Neural cell (in vitro differentiated cells): ENCODE measurements around the gene ITPKB. TPM values are rescaled to one million over a fixed set of nuclear protein-coding genes. Genes with fewer than 3 reads are reported as not detected.

Experiments used
- H2AFZ ChIP-seq: fragments of 200-600, 300-800 bp; sonication (generic), shearing (Covaris generic); 2 replicates; pipeline ENCODE4 v1.6.0; 2014; ENCODE audit warnings: low read depth, mild to moderate bottlenecking, antibody characterized with exemption, low read length, moderate library complexity
- H3F3A ChIP-seq: fragments of 200-600 bp; shearing (Covaris generic); 2 replicates; pipeline ENCODE4 v1.6.1; 2016; ENCODE audit warnings: mild to moderate bottlenecking, moderate library complexity, mixed read lengths, antibody characterized with exemption, low read length; ENCODE audit not compliant: insufficient read depth, poor library complexity, severe bottlenecking
- H3K27ac ChIP-seq: fragments of 200-600, 300-800 bp; sonication (generic), shearing (Covaris generic); 2 replicates; pipeline ENCODE4 v1.5.1; 2014; ENCODE audit warnings: mild to moderate bottlenecking, low read length, moderate library complexity
- H3K27me3 ChIP-seq: fragments of 300-800, 200-600 bp; sonication (generic), shearing (Covaris generic); 2 replicates; pipeline ENCODE4 v1.6.0; 2014; ENCODE audit warnings: mild to moderate bottlenecking, low read depth, low read length, moderate library complexity; ENCODE audit not compliant: insufficient read depth
- H3K36me3 ChIP-seq: fragments of 300-800, 200-600 bp; sonication (generic), shearing (Covaris generic); 2 replicates; pipeline ENCODE4 v1.5.1; 2014; ENCODE audit warnings: mild to moderate bottlenecking, antibody characterized with exemption, low read length, moderate library complexity; ENCODE audit not compliant: insufficient read depth
- H3K4me2 ChIP-seq: fragments of 300-800, 200-600 bp; sonication (generic), shearing (Covaris generic); 2 replicates; pipeline ENCODE4 v1.6.0; 2014; ENCODE audit warnings: mild to moderate bottlenecking, low read length
- H3K4me3 ChIP-seq: fragments of 300-800, 200-600 bp; sonication (generic), shearing (Covaris generic); 2 replicates; pipeline ENCODE4 v1.5.1; 2014; ENCODE audit warnings: mild to moderate bottlenecking, low read length, moderate library complexity
- H3K79me2 ChIP-seq: fragments of 200-600 bp; shearing (Covaris generic); replicated peaks from 2 replicates; pipeline ENCODE4 v1.6.0; 2014; ENCODE audit warnings: mild to moderate bottlenecking, low read length, moderate library complexity; ENCODE audit not compliant: insufficient read depth
- H3K9ac ChIP-seq: fragments of 300-800, 200-600 bp; sonication (generic), shearing (Covaris generic); 2 replicates; pipeline ENCODE4 v1.6.1; 2016; ENCODE audit warnings: mild to moderate bottlenecking, low read length, mixed read lengths
- H3K9me2 ChIP-seq: fragments of 200-600 bp; shearing (Covaris generic); 2 replicates; pipeline ENCODE4 v1.6.1; 2016; ENCODE audit warnings: mild to moderate bottlenecking, low read length, mixed read lengths; ENCODE audit not compliant: insufficient read depth
- H3K9me3 ChIP-seq: fragments of 200-600, 300-800 bp; sonication (generic), shearing (Covaris generic); 2 replicates; pipeline ENCODE4 v1.6.1; 2016; ENCODE audit warnings: mild to moderate bottlenecking, mixed run types, low read length, moderate library complexity, mixed read lengths
- H4K20me1 ChIP-seq: fragments of 200-600 bp; shearing (Covaris generic); 2 replicates; pipeline ENCODE4 v1.6.1; 2016; ENCODE audit warnings: mild to moderate bottlenecking, mixed run types; ENCODE audit not compliant: insufficient read depth
- EP300 ChIP-seq: fragments of 450-650 bp; conservative IDR thresholded peaks from 2 replicates; pipeline ENCODE4 v1.6.1; 2014; ENCODE audit warnings: antibody characterized with exemption, mild to moderate bottlenecking, moderate library complexity; ENCODE audit not compliant: poor library complexity, severe bottlenecking
- EZH2 ChIP-seq: fragments of 200-600, 300-800 bp; shearing (Covaris generic), sonication (generic); IDR thresholded peaks from 2 replicates; pipeline ENCODE4 v1.6.1; 2014; ENCODE audit warnings: antibody characterized with exemption, low read length, borderline replicate concordance, mild to moderate bottlenecking; ENCODE audit not compliant: insufficient read depth, poor library complexity, severe bottlenecking
- MXI1 ChIP-seq: fragments of 450-650 bp; conservative IDR thresholded peaks from 2 replicates; pipeline ENCODE4 v1.6.1; 2014; ENCODE audit warnings: antibody characterized with exemption, mild to moderate bottlenecking; ENCODE audit not compliant: poor library complexity, severe bottlenecking
- POLR2AphosphoS5 ChIP-seq: IDR thresholded peaks from 2 replicates; pipeline ENCODE4 v1.6.1; 2012
- RAD21 ChIP-seq: fragments of 450-650 bp; conservative IDR thresholded peaks from 2 replicates; pipeline ENCODE4 v1.6.1; 2014; ENCODE audit warnings: antibody characterized with exemption, mild to moderate bottlenecking, moderate library complexity
- SMC3 ChIP-seq: fragments of 450-650 bp; conservative IDR thresholded peaks from 2 replicates; pipeline ENCODE4 v1.6.1; 2014; ENCODE audit warnings: antibody characterized with exemption, mild to moderate bottlenecking, moderate library complexity; ENCODE audit not compliant: poor library complexity
- TAF1 ChIP-seq: IDR thresholded peaks from 2 replicates; pipeline ENCODE4 v1.6.1; 2012; ENCODE audit warnings: low read depth
- polyA plus RNA-seq: library from polyadenylated mRNA; depleted of rRNA; stranded (reverse); fragments of >200 nt; gene quantifications from 2 replicates; pipeline ENCODE4 v1.2.3, GENCODE V29; 2014
- TF ChIP-seq, protein P1 (sequence below): fragments of 450-650 bp; IDR thresholded peaks from 2 replicates; pipeline ENCODE4 v1.5.1; 2014; ENCODE audit warnings: antibody characterized with exemption, mild to moderate bottlenecking, moderate library complexity; ENCODE audit not compliant: poor library complexity, severe bottlenecking
- TF ChIP-seq, protein P2 (sequence below): IDR thresholded peaks from 2 replicates; pipeline ENCODE4 v1.6.1; 2012; ENCODE audit warnings: borderline replicate concordance

Gene ITPKB
- polyA plus RNA-seq, 1 donor from 2014 or later, result 0.19 TPM

DNA sequence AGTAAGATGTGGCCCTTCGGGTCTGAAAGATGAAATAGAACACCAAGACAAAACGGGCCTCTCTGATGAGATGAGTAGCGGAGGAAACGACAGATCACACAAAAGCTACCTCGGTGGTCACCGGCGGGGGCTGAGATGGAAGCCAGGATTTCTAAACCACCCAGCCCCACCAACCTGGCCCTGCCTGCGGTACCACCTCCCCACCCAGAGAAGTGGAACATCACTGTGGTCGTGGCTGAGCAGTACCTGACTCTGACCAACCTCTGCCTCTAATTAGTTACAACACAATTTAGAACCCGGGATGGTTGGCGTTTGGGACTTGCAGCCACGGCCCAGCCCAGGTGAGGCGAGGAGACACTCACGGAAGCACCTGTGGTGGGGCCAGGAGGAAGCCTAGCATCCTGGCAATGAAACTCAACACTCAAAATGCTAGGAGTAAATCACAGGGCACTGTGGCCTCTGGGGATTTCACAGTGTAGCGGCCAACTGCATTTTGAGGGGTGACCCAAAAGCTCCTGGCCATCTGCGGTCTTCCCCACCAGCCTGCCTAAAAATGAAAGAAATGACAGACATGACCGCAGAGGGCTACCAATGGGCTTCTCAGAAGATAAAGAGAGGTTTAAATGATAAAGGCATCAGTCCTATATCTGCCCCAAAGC, 73.4 kb downstream of the ITPKB start:
- no peaks in the 10 kb centered on the region for H3K79me2 ChIP-seq
- H3K4me2 ChIP-seq, result no peak overlapping the region
- no peak overlapping the region for H3K4me3 ChIP-seq
- no peaks in the 10 kb centered on the region for H3K9me3 ChIP-seq
- no peaks in the 10 kb centered on the region for H4K20me1 ChIP-seq
- no peaks in the 10 kb centered on the region for H3K36me3 ChIP-seq
- H3F3A ChIP-seq, result no peaks in the 10 kb centered on the region
- H2AFZ ChIP-seq, result no peak overlapping the region
- H3K9me2 ChIP-seq, result no peaks in the 10 kb centered on the region
- no peak overlapping the region for H3K27ac ChIP-seq
- H3K27me3 ChIP-seq, result no peaks in the 10 kb centered on the region
- TF ChIP-seq RAD21 (no peak), POLR2AphosphoS5 (no peak), TAF1 (no peak), SMC3 (no peak), EZH2 (no peak), MXI1 (no peak), EP300 (no peak)
- TF ChIP-seq, protein P1, sequence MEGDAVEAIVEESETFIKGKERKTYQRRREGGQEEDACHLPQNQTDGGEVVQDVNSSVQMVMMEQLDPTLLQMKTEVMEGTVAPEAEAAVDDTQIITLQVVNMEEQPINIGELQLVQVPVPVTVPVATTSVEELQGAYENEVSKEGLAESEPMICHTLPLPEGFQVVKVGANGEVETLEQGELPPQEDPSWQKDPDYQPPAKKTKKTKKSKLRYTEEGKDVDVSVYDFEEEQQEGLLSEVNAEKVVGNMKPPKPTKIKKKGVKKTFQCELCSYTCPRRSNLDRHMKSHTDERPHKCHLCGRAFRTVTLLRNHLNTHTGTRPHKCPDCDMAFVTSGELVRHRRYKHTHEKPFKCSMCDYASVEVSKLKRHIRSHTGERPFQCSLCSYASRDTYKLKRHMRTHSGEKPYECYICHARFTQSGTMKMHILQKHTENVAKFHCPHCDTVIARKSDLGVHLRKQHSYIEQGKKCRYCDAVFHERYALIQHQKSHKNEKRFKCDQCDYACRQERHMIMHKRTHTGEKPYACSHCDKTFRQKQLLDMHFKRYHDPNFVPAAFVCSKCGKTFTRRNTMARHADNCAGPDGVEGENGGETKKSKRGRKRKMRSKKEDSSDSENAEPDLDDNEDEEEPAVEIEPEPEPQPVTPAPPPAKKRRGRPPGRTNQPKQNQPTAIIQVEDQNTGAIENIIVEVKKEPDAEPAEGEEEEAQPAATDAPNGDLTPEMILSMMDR, result no peak
- TF ChIP-seq, protein P2, sequence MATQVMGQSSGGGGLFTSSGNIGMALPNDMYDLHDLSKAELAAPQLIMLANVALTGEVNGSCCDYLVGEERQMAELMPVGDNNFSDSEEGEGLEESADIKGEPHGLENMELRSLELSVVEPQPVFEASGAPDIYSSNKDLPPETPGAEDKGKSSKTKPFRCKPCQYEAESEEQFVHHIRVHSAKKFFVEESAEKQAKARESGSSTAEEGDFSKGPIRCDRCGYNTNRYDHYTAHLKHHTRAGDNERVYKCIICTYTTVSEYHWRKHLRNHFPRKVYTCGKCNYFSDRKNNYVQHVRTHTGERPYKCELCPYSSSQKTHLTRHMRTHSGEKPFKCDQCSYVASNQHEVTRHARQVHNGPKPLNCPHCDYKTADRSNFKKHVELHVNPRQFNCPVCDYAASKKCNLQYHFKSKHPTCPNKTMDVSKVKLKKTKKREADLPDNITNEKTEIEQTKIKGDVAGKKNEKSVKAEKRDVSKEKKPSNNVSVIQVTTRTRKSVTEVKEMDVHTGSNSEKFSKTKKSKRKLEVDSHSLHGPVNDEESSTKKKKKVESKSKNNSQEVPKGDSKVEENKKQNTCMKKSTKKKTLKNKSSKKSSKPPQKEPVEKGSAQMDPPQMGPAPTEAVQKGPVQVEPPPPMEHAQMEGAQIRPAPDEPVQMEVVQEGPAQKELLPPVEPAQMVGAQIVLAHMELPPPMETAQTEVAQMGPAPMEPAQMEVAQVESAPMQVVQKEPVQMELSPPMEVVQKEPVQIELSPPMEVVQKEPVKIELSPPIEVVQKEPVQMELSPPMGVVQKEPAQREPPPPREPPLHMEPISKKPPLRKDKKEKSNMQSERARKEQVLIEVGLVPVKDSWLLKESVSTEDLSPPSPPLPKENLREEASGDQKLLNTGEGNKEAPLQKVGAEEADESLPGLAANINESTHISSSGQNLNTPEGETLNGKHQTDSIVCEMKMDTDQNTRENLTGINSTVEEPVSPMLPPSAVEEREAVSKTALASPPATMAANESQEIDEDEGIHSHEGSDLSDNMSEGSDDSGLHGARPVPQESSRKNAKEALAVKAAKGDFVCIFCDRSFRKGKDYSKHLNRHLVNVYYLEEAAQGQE, result no peak
- no peak overlapping the region for H3K9ac ChIP-seq

DNA sequence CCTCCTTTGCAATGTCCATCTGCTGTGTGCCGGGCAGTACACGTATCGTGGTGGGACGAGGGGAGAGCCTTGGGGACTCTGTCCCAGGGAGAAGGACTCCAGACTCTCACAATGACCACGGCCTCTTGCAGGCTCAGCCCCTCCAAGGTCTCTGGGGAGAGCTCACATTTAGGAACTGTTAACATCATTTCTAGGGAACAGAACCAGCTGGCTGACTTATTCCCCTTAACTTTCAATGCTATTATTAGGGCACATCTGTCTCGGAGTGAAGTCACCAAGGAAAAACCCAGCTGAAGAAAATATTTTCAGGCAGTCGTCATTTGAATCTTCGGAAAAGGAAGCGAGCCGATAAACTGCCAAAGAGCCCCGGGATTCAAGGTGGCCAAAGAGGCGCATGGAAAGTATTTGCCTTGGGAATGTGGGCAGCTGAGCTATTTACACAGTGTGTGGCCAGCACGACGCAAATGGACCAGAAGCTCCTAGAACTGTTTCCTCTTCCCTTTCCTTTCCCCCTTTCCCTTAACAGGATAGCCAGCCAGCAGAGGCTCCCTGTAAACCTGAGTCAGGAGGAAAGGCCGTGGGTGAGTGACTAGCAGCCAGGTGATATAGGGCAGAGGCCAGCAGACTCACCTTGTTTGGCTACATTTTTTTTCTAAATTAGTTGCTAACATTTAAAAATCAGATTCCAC, 74.5 kb downstream of the ITPKB start:
- Histone ChIP-seq H3K9me3 (no peaks in the 10 kb centered on the region), H3K9ac (no peak overlapping the region), H3K36me3 (no peaks in the 10 kb centered on the region), H3K9me2 (no peaks in the 10 kb centered on the region), H3K27ac (no peak overlapping the region), H3F3A (no peaks in the 10 kb centered on the region), H3K79me2 (no peaks in the 10 kb centered on the region), H3K27me3 (no peaks in the 10 kb centered on the region), H3K4me2 (no peak overlapping the region), H3K4me3 (no peak overlapping the region), H2AFZ (no peak overlapping the region), H4K20me1 (no peaks in the 10 kb centered on the region)
- TF ChIP-seq, protein P1, result no peak
- no peak for TF ChIP-seq TAF1
- no peak for TF ChIP-seq POLR2AphosphoS5
- no peak for TF ChIP-seq EP300
- no peak for TF ChIP-seq SMC3
- TF ChIP-seq, protein P2, result no peak
- TF ChIP-seq RAD21, result no peak
- no peak for TF ChIP-seq EZH2
- TF ChIP-seq MXI1, result no peak
